Mesenchymal stem cell (in vitro differentiated cells and primary cell): ENCODE measurements around the gene RGMA.
A peak's percentile ranks its signal among the peaks of the same experiment; 100 is the strongest.

ENCODE experiments used
- DNase-seq: peaks from one replicate; pipeline ENCODE4 v3.0.0-alpha.2; 2013
- H2AFZ ChIP-seq: one replicate; pipeline ENCODE4 v1.6.1; 2013; ENCODE audit warnings: low read depth, mild to moderate bottlenecking, control low read depth, inconsistent platforms, low read length, moderate library complexity
- H2AK5ac ChIP-seq: 2 replicates; pipeline ENCODE4 v1.6.1; 2013; ENCODE audit warnings: low read length, moderate library complexity, mild to moderate bottlenecking, inconsistent platforms; ENCODE audit not compliant: severe bottlenecking
- H2BK120ac ChIP-seq: one replicate; pipeline ENCODE4 v1.6.1; 2013; ENCODE audit warnings: low read depth, mild to moderate bottlenecking, inconsistent platforms, low read length, moderate library complexity
- H2BK12ac ChIP-seq, 2 experiments: one replicate each; pipeline ENCODE4 v1.6.1; 2013; ENCODE audit warnings: inconsistent platforms in 2 of 2, low read length in 2 of 2, mild to moderate bottlenecking in 2 of 2, moderate library complexity in 2 of 2, control low read depth in 1 of 2
- H2BK15ac ChIP-seq: one replicate; pipeline ENCODE4 v1.6.1; 2013; ENCODE audit warnings: mild to moderate bottlenecking, low read depth, inconsistent platforms; ENCODE audit not compliant: poor library complexity, severe bottlenecking
- H2BK5ac ChIP-seq: 2 replicates; pipeline ENCODE4 v1.6.1; 2013; ENCODE audit warnings: low read depth, mild to moderate bottlenecking, low read length, control low read depth, inconsistent platforms; ENCODE audit not compliant: poor library complexity, severe bottlenecking
- H3K14ac ChIP-seq, 2 experiments: one replicate each; pipeline ENCODE4 v1.6.1; 2013; ENCODE audit warnings: inconsistent platforms in 2 of 2, low read length in 2 of 2, control low read depth in 1 of 2, mild to moderate bottlenecking in 1 of 2, moderate library complexity in 1 of 2
- H3K18ac ChIP-seq, 2 experiments: one replicate each; pipeline ENCODE4 v1.6.1; 2013; ENCODE audit warnings: inconsistent platforms in 2 of 2, low read length in 2 of 2, control low read depth in 1 of 2, low read depth in 1 of 2, mild to moderate bottlenecking in 1 of 2
- H3K23ac ChIP-seq, 2 experiments: one replicate each; pipeline ENCODE4 v1.6.1; 2013; ENCODE audit warnings: inconsistent platforms in 2 of 2, low read length in 2 of 2, mild to moderate bottlenecking in 2 of 2, moderate library complexity in 2 of 2, control low read depth in 1 of 2
- H3K27ac ChIP-seq: 2 replicates; pipeline ENCODE4 v1.5.1; 2013; ENCODE audit warnings: mild to moderate bottlenecking, moderate library complexity, low read length, control low read depth, inconsistent platforms; ENCODE audit not compliant: poor library complexity, severe bottlenecking
- H3K27me3 ChIP-seq, 2 experiments: 2 replicates each; pipeline versions ENCODE4 v1.6.1 to v1.7.0; 2013; ENCODE audit warnings: low read length in 2 of 2, mild to moderate bottlenecking in 2 of 2, moderate library complexity in 2 of 2, control low read depth in 1 of 2, inconsistent platforms in 1 of 2; ENCODE audit not compliant: control insufficient read depth in 1 of 2, insufficient read depth in 1 of 2
- H3K36me3 ChIP-seq, 2 experiments: 2 replicates each; pipeline versions ENCODE4 v1.6.1 to v1.7.0; 2013; ENCODE audit warnings: low read length in 2 of 2, control low read depth in 1 of 2, inconsistent platforms in 1 of 2, low read depth in 1 of 2, mild to moderate bottlenecking in 1 of 2; ENCODE audit not compliant: insufficient read depth in 2 of 2, control insufficient read depth in 1 of 2
- H3K4ac ChIP-seq, 2 experiments: one replicate each; pipeline ENCODE4 v1.6.1; 2013; ENCODE audit warnings: inconsistent platforms in 2 of 2, low read length in 2 of 2, mild to moderate bottlenecking in 2 of 2, moderate library complexity in 2 of 2, control low read depth in 1 of 2, low read depth in 1 of 2
- H3K4me1 ChIP-seq: 2 replicates; pipeline ENCODE4 v1.6.1; 2013; ENCODE audit warnings: low read depth, low read length, control low read depth; ENCODE audit not compliant: control insufficient read depth, insufficient read depth
- H3K4me2 ChIP-seq: 2 replicates; pipeline ENCODE4 v1.6.1; 2013; ENCODE audit warnings: low read length, mild to moderate bottlenecking, inconsistent platforms; ENCODE audit not compliant: poor library complexity, severe bottlenecking
- H3K4me3 ChIP-seq, 2 experiments: 2 replicates each; pipeline versions ENCODE4 v1.5.1 to v1.7.0; 2013; ENCODE audit warnings: low read length in 2 of 2, mild to moderate bottlenecking in 2 of 2, control low read depth in 1 of 2, low read depth in 1 of 2; ENCODE audit not compliant: insufficient read depth in 1 of 2
- H3K79me1 ChIP-seq: replicated peaks from 2 replicates; pipeline ENCODE4 v1.6.1; 2013; ENCODE audit warnings: mild to moderate bottlenecking, control low read depth, low read length, inconsistent platforms; ENCODE audit not compliant: poor library complexity, severe bottlenecking
- H3K9ac ChIP-seq: 2 replicates; pipeline ENCODE4 v1.7.0; 2013; ENCODE audit warnings: mild to moderate bottlenecking, low read length, moderate library complexity
- H3K9me3 ChIP-seq: 2 replicates; pipeline ENCODE4 v1.7.0; 2013; ENCODE audit warnings: mild to moderate bottlenecking, low read length; ENCODE audit not compliant: control insufficient read depth
- H4K8ac ChIP-seq: one replicate; pipeline ENCODE4 v1.6.1; 2013; ENCODE audit warnings: inconsistent platforms, mild to moderate bottlenecking, low read length, moderate library complexity
- H4K91ac ChIP-seq: one replicate; pipeline ENCODE4 v1.6.1; 2013; ENCODE audit warnings: mild to moderate bottlenecking, low read length, inconsistent platforms
- WGBS: methylation state at CpG from one replicate; pipeline ENCODE4 v1.1.7; 2013; ENCODE audit warnings: mixed read lengths; 5-methylcytosine and 5-hydroxymethylcytosine counted together

The RGMA gene

GRCh38 chr15:93042691-93043378, 46.2 kb downstream of the RGMA start:
- H3K18ac ChIP-seq = no peak overlapping the region
- H2BK12ac ChIP-seq = no peak overlapping the region
- H3K4me2 ChIP-seq = no peak overlapping the region
- H4K8ac ChIP-seq = no peak overlapping the region
- peak overlapping the region in 1 of 2 experiments; percentile 73 for H3K14ac ChIP-seq
- H2AK5ac ChIP-seq = no peak overlapping the region
- H2AFZ ChIP-seq = no peak overlapping the region
- H2BK5ac ChIP-seq = no peak overlapping the region
- H2BK120ac ChIP-seq = no peak overlapping the region
- no peak overlapping the region for H4K91ac ChIP-seq
- no peak overlapping the region for H3K9ac ChIP-seq
- DNase-seq = no peak
- no peak overlapping the region for H3K4ac ChIP-seq
- H2BK15ac ChIP-seq = no peak overlapping the region
- H3K9me3 ChIP-seq = peaks cover 11% of the 10 kb centered on the region
- WGBS = 88% methylated on average over 18 of the region's 18 CpGs
- no peaks in the 10 kb centered on the region for H3K4me1 ChIP-seq
- peaks cover 0 to 25% of the 10 kb centered on the region in 2 experiments for H3K36me3 ChIP-seq
- no peak overlapping the region for H3K27ac ChIP-seq
- no peaks in the 10 kb centered on the region for H3K79me1 ChIP-seq
- H3K23ac ChIP-seq = no peak overlapping the region
- peaks cover 0 to 5% of the 10 kb centered on the region in 2 experiments for H3K27me3 ChIP-seq
- no peak overlapping the region for H3K4me3 ChIP-seq

GRCh38 chr15:93042211-93042610, 46.8 kb downstream of the RGMA start:
- H3K36me3 ChIP-seq = peaks cover 0 to 24% of the 10 kb centered on the region in 2 experiments
- no peak overlapping the region for H2AK5ac ChIP-seq
- H3K4ac ChIP-seq = no peak overlapping the region
- WGBS = 65% methylated on average over 3 of the region's 3 CpGs
- peaks cover 11% of the 10 kb centered on the region for H3K9me3 ChIP-seq
- H3K27me3 ChIP-seq = peaks cover 0 to 5% of the 10 kb centered on the region in 2 experiments
- H3K79me1 ChIP-seq = no peaks in the 10 kb centered on the region
- no peak overlapping the region for H2BK120ac ChIP-seq
- no peak for DNase-seq
- no peak overlapping the region for H2BK15ac ChIP-seq
- no peak overlapping the region for H3K18ac ChIP-seq
- H4K8ac ChIP-seq = no peak overlapping the region
- H2BK5ac ChIP-seq = no peak overlapping the region
- no peak overlapping the region for H4K91ac ChIP-seq
- H3K27ac ChIP-seq = no peak overlapping the region
- H3K14ac ChIP-seq = no peak overlapping the region
- no peak overlapping the region for H3K23ac ChIP-seq
- H3K4me1 ChIP-seq = no peaks in the 10 kb centered on the region
- no peak overlapping the region for H3K4me3 ChIP-seq
- no peak overlapping the region for H2BK12ac ChIP-seq
- H3K4me2 ChIP-seq = no peak overlapping the region
- H2AFZ ChIP-seq = no peak overlapping the region
- H3K9ac ChIP-seq = no peak overlapping the region

- no peak overlapping the region for H4K8ac ChIP-seq
- no peak overlapping the region for H2AK5ac ChIP-seq
- DNase-seq = no peak
- no peak overlapping the region for H3K4ac ChIP-seq
- H2BK15ac ChIP-seq = no peak overlapping the region
- no peak overlapping the region for H3K27ac ChIP-seq
- H3K18ac ChIP-seq = no peak overlapping the region
- H3K4me1 ChIP-seq = no peaks in the 10 kb centered on the region
- H4K91ac ChIP-seq = no peak overlapping the region
- H3K14ac ChIP-seq = no peak overlapping the region
- no peak overlapping the region for H3K4me3 ChIP-seq
- H3K27me3 ChIP-seq = peaks cover 0 to 5% of the 10 kb centered on the region in 2 experiments
- H2BK12ac ChIP-seq = no peak overlapping the region
- H3K9ac ChIP-seq = no peak overlapping the region
- H3K36me3 ChIP-seq = peaks cover 0 to 14% of the 10 kb centered on the region in 2 experiments
- H3K9me3 ChIP-seq = peaks cover 5% of the 10 kb centered on the region
- H2BK120ac ChIP-seq = no peak overlapping the region
- H3K4me2 ChIP-seq = no peak overlapping the region
- H2BK5ac ChIP-seq = no peak overlapping the region
- 82% methylated on average over 13 of the region's 13 CpGs for WGBS
- no peak overlapping the region for H2AFZ ChIP-seq
- no peak overlapping the region for H3K23ac ChIP-seq
- no peaks in the 10 kb centered on the region for H3K79me1 ChIP-seq
Observed at GRCh38 chr15:93041159-93041547, 47.9 kb downstream of the RGMA start.

- Histone ChIP-seq H3K36me3 (peaks cover 0 to 9% of the 10 kb centered on the region in 2 experiments), H3K4ac (no peak overlapping the region), H2BK5ac (no peak overlapping the region), H2BK120ac (no peak overlapping the region), H4K91ac (no peak overlapping the region), H3K23ac (no peak overlapping the region), H3K9ac (no peak overlapping the region), H3K4me2 (no peak overlapping the region), H3K4me3 (no peak overlapping the region), H3K14ac (no peak overlapping the region), H2AFZ (no peak overlapping the region), H2AK5ac (no peak overlapping the region), H3K18ac (no peak overlapping the region), H2BK12ac (no peak overlapping the region), H2BK15ac (no peak overlapping the region), H4K8ac (no peak overlapping the region), H3K27ac (no peak overlapping the region), H3K27me3 (peaks cover 0 to 5% of the 10 kb centered on the region in 2 experiments), H3K9me3 (no peaks in the 10 kb centered on the region), H3K79me1 (no peaks in the 10 kb centered on the region), H3K4me1 (peaks cover 2% of the 10 kb centered on the region)
- no peak for DNase-seq
- 92% methylated on average over 19 of the region's 20 CpGs for WGBS
Observed at GRCh38 chr15:93040288-93041158, 48.5 kb downstream of the RGMA start.
